ENCODE data around the gene CACNA1F. TPM values are rescaled to one million over a fixed set of nuclear protein-coding genes. Genes with fewer than 3 reads are reported as not detected.

CACNA1F gene
- total and polyA plus RNA-seq, 4 donors: 0.03 to 0.42 (median 0.22) TPM

DNA sequence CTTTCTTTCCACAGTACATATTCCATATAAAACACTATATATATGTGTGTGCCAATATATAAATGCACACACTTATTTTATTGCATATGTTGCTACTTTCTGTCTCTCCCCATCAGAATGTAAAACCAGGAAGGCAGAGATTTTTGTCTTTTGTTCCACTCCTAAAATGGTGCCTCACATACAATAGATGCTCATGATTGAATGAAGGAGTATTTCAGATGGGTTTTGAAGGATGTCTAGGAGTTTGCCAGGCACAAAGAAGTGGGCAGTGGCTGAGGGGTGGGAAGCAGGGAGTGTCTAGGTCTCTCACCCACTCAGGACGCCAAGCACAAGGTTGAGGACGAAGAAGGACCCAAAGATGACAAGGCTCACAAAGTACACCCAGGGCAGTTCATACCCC, 5.4 kb downstream of the CACNA1F start:
- Histone ChIP-seq H3K27ac (ENCODE audit: low read depth in 1 of 2, low read length in 2 of 2) (no peak overlapping the region), H3K36me3 (ENCODE audit: control insufficient read depth in 1 of 2, insufficient read depth in 2 of 2, low read length in 1 of 2) (no peaks in the 10 kb centered on the region), H3K4me1 (ENCODE audit: control insufficient read depth in 1 of 2, insufficient read depth in 2 of 2, low read length in 2 of 2) (no peaks in the 10 kb centered on the region), H3K27me3 (ENCODE audit: control insufficient read depth in 1 of 2, insufficient read depth in 2 of 2, low read length in 1 of 2) (no peaks in the 10 kb centered on the region), H3K9me3 (ENCODE audit: control insufficient read depth, low read length) (no peaks in the 10 kb centered on the region), H3K4me3 (ENCODE audit: low read length in 2 of 2) (no peak overlapping the region)
- no peak for DNase-seq
- 63 to 92% methylated on average over 2 of the region's 2 CpGs for WGBS, 2 donors
- intact Hi-C loops (cut with DNase I): no loop called here
- no peak for ATAC-seq (ENCODE audit: low FRiP score)

DNA sequence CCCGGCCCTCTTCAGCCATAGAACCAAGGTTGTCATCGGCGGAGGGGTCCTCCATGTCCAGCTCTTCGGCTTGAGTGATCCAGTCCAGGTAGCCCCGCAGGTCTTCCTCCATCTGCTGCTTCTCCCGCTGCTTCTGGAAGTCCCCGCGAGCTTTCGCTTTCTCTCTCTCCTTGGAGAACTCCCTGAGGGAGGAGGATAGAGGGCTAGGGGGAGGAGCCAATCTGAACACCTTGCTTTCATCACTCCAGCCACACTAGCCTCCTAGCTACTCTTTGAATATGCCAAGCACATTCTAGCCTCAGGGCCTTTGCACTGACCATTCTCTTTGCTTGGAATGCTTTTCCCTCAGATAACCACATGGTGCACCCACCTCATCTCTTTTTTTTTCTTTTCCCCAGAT, 6.2 kb downstream of the CACNA1F start:
- no peaks in the 10 kb centered on the region for H3K9me3 ChIP-seq (ENCODE audit: control insufficient read depth, low read length)
- no peaks in the 10 kb centered on the region for H3K27me3 ChIP-seq (ENCODE audit: control insufficient read depth in 1 of 2, insufficient read depth in 2 of 2, low read length in 1 of 2)
- no peaks in the 10 kb centered on the region for H3K4me1 ChIP-seq (ENCODE audit: control insufficient read depth in 1 of 2, insufficient read depth in 2 of 2, low read length in 2 of 2)
- intact Hi-C loops (cut with DNase I): no loop called here
- DNase-seq: no peak
- H3K4me3 ChIP-seq (ENCODE audit: low read length in 2 of 2): no peak overlapping the region
- no peaks in the 10 kb centered on the region for H3K36me3 ChIP-seq (ENCODE audit: control insufficient read depth in 1 of 2, insufficient read depth in 2 of 2, low read length in 1 of 2)
- no peak overlapping the region for H3K27ac ChIP-seq (ENCODE audit: low read depth in 1 of 2, low read length in 2 of 2)
- no peak for ATAC-seq (ENCODE audit: low FRiP score)
- WGBS, 2 donors: 85 to 92% methylated on average over 8 to 9 of the region's 9 CpGs

- no peak overlapping the region for H3K4me3 ChIP-seq (ENCODE audit: low read length in 2 of 2)
- no peaks in the 10 kb centered on the region for H3K27me3 ChIP-seq (ENCODE audit: control insufficient read depth in 1 of 2, insufficient read depth in 2 of 2, low read length in 1 of 2)
- no peak for ATAC-seq (ENCODE audit: low FRiP score)
- WGBS, 2 donors: 60 to 66% methylated on average over 11 to 14 of the region's 14 CpGs
- intact Hi-C loops (cut with DNase I): no loop called here
- no peaks in the 10 kb centered on the region for H3K4me1 ChIP-seq (ENCODE audit: control insufficient read depth in 1 of 2, insufficient read depth in 2 of 2, low read length in 2 of 2)
- no peaks in the 10 kb centered on the region for H3K9me3 ChIP-seq (ENCODE audit: control insufficient read depth, low read length)
- H3K36me3 ChIP-seq (ENCODE audit: control insufficient read depth in 1 of 2, insufficient read depth in 2 of 2, low read length in 1 of 2): no peaks in the 10 kb centered on the region
- no peak for DNase-seq
- H3K27ac ChIP-seq (ENCODE audit: low read depth in 1 of 2, low read length in 2 of 2): no peak overlapping the region
Measured at GRCh38 chrX:49225858-49226257, 7.3 kb downstream of the CACNA1F start.

DNA sequence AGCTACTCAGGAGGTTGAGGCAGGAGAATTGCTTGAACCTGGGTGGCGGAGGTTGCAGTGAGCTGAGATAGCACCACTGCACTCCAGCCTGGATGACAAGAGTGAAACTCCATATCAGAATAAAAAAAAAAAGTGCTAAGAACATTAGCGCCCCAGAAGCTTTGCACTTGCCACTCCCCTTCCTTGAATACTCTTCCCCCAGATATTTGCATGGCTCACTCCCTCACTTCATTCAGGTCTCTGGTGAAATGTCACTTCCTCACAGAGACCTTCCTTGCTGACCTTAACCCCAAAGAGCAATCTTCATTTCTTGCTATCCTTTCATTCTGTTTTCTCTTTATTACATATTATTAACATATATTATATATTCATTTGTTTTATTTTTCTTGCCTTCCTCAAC, 11.3 kb downstream of the CACNA1F start:
- intact Hi-C loops (cut with DNase I): no loop called here
- no peak for ATAC-seq (ENCODE audit: low FRiP score)
- WGBS, 2 donors: 75 to 77% methylated on average over 2 of the region's 2 CpGs

GRCh38 chrX:49220100-49220499, 13.0 kb downstream of the CACNA1F start:
- ATAC-seq (ENCODE audit: low FRiP score): no peak
- Histone ChIP-seq H3K4me3 (ENCODE audit: low read length in 2 of 2) (no peak overlapping the region), H3K27me3 (ENCODE audit: control insufficient read depth in 1 of 2, insufficient read depth in 2 of 2, low read length in 1 of 2) (no peaks in the 10 kb centered on the region), H3K27ac (ENCODE audit: low read depth in 1 of 2, low read length in 2 of 2) (no peak overlapping the region), H3K36me3 (ENCODE audit: control insufficient read depth in 1 of 2, insufficient read depth in 2 of 2, low read length in 1 of 2) (no peaks in the 10 kb centered on the region), H3K9me3 (ENCODE audit: control insufficient read depth, low read length) (no peaks in the 10 kb centered on the region), H3K4me1 (ENCODE audit: control insufficient read depth in 1 of 2, insufficient read depth in 2 of 2, low read length in 2 of 2) (no peaks in the 10 kb centered on the region)
- intact Hi-C loops (cut with DNase I): no loop called here
- no peak for DNase-seq

More for the DNA sequence above, 11.3 kb downstream of the CACNA1F start:
- Histone ChIP-seq H3K36me3 (ENCODE audit: control insufficient read depth in 1 of 2, insufficient read depth in 2 of 2, low read length in 1 of 2) (no peaks in the 10 kb centered on the region), H3K4me1 (ENCODE audit: control insufficient read depth in 1 of 2, insufficient read depth in 2 of 2, low read length in 2 of 2) (no peaks in the 10 kb centered on the region), H3K27me3 (ENCODE audit: control insufficient read depth in 1 of 2, insufficient read depth in 2 of 2, low read length in 1 of 2) (no peaks in the 10 kb centered on the region), H3K4me3 (ENCODE audit: low read length in 2 of 2) (no peak overlapping the region), H3K27ac (ENCODE audit: low read depth in 1 of 2, low read length in 2 of 2) (no peak overlapping the region), H3K9me3 (ENCODE audit: control insufficient read depth, low read length) (no peaks in the 10 kb centered on the region)
- no peak for DNase-seq

DNA sequence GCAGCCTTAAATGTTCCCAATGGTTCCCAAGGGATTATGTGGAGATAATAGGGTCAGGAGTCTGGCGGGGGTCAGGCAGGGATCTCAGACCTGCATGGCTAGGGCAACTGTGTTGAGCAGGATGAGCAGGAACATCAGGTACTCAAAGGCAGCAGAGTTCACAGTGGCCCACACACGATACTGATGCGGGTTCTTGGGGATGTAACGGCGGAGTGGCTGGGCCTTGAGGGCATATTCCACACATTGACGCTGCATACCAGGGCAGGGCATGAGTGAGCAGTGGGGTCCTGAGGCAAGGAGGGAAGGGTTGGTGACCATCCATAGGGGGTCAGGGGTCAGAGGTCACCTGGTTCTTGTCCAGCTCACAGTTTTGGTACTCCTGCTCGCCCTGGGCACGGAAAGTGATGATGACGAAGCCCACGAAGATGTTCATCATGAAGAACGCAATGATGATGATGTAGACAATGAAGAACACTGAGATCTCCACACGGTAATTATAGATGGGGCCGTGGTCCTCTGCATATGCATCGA, 18.1 kb downstream of the CACNA1F start:
- no peaks in the 10 kb centered on the region for H3K9me3 ChIP-seq (ENCODE audit: control insufficient read depth, low read length)
- DNase-seq (no peak), ATAC-seq (ENCODE audit: low FRiP score) (no peak)
- H3K27me3 ChIP-seq (ENCODE audit: control insufficient read depth in 1 of 2, insufficient read depth in 2 of 2, low read length in 1 of 2): no peaks in the 10 kb centered on the region
- no peak overlapping the region for H3K27ac ChIP-seq (ENCODE audit: low read depth in 1 of 2, low read length in 2 of 2)
- H3K4me1 ChIP-seq (ENCODE audit: control insufficient read depth in 1 of 2, insufficient read depth in 2 of 2, low read length in 2 of 2): no peaks in the 10 kb centered on the region
- no peaks in the 10 kb centered on the region for H3K36me3 ChIP-seq (ENCODE audit: control insufficient read depth in 1 of 2, insufficient read depth in 2 of 2, low read length in 1 of 2)
- no peak overlapping the region for H3K4me3 ChIP-seq (ENCODE audit: low read length in 2 of 2)
- WGBS, 2 donors: 79 to 87% methylated on average over 14 of the region's 14 CpGs
- intact Hi-C loops (cut with DNase I): no loop called here

DNA sequence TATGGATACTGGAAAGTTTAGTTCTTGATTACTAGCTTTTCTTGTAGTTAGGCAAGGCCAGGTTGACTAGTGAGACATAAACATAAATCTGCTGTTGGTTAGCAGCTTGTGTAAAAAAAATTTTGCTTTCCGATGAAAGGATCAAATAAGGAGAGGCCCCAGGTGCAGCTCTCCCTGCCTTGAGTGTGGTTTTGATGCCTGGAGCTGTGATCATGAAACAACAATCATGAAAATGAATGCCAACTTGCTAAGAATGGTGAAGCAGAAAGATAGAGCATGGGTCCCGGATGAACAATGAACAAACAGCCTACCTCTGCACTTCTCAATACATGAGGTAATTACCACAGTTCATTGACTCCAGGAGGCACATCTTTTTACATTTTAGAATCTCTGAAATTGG, 18.7 kb downstream of the CACNA1F start:
- WGBS, 2 donors: 79 to 86% methylated on average over 2 of the region's 2 CpGs
- Histone ChIP-seq H3K27me3 (ENCODE audit: control insufficient read depth in 1 of 2, insufficient read depth in 2 of 2, low read length in 1 of 2) (no peaks in the 10 kb centered on the region), H3K4me3 (ENCODE audit: low read length in 2 of 2) (no peak overlapping the region), H3K27ac (ENCODE audit: low read depth in 1 of 2, low read length in 2 of 2) (no peak overlapping the region), H3K4me1 (ENCODE audit: control insufficient read depth in 1 of 2, insufficient read depth in 2 of 2, low read length in 2 of 2) (no peaks in the 10 kb centered on the region), H3K36me3 (ENCODE audit: control insufficient read depth in 1 of 2, insufficient read depth in 2 of 2, low read length in 1 of 2) (no peaks in the 10 kb centered on the region), H3K9me3 (ENCODE audit: control insufficient read depth, low read length) (no peaks in the 10 kb centered on the region)
- intact Hi-C loops (cut with DNase I): no loop called here
- DNase-seq (no peak), ATAC-seq (ENCODE audit: low FRiP score) (no peak)

DNA sequence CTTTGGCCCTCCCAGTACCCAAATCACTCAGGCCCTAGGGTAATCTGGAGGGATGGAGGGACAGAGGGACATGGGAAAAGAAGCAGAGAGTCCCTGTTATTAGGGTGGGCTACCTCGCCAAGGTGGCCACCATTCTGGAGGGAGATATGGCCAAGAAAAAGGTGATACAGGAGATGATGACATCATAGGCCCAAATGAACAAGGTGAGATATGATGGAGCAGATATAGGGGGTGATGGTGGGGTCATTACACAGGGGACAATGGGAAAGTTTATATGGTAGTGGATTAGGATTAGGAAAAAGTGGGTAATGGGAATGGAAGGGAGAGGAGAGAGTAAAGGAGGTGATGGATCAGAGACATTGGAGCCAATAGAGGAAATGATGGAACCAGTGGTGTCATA, 20.3 kb downstream of the CACNA1F start:
- no peaks in the 10 kb centered on the region for H3K4me1 ChIP-seq (ENCODE audit: control insufficient read depth in 1 of 2, insufficient read depth in 2 of 2, low read length in 2 of 2)
- H3K27me3 ChIP-seq (ENCODE audit: control insufficient read depth in 1 of 2, insufficient read depth in 2 of 2, low read length in 1 of 2): no peaks in the 10 kb centered on the region
- no peak overlapping the region for H3K27ac ChIP-seq (ENCODE audit: low read depth in 1 of 2, low read length in 2 of 2)
- H3K9me3 ChIP-seq (ENCODE audit: control insufficient read depth, low read length): no peaks in the 10 kb centered on the region
- H3K4me3 ChIP-seq (ENCODE audit: low read length in 2 of 2): no peak overlapping the region
- intact Hi-C loops (cut with DNase I): no loop called here
- no peaks in the 10 kb centered on the region for H3K36me3 ChIP-seq (ENCODE audit: control insufficient read depth in 1 of 2, insufficient read depth in 2 of 2, low read length in 1 of 2)
- ATAC-seq (ENCODE audit: low FRiP score): no peak
- no peak for DNase-seq
- WGBS, 2 donors: 53 to 72% methylated on average over 1 of the region's 1 CpG

DNA sequence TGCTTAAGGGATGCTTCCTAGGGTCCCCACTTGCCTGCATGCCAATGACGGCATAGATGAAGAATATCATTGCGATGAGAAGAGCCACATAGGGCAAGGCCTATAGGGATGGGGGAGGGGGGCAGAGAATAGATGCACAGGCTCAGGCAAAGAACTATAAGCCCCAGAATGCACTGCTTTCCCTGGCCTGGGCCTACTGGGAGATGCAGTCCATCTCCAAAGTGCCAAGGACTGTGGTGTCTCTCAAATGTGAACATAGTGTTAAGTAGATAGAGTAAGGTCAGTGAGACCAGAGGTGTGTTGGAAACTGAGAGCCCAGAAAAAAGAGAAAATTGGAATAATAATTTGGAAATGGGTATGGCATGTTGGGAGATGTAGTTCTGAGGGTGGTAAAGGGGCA, 20.9 kb downstream of the CACNA1F start:
- Histone ChIP-seq H3K27me3 (ENCODE audit: control insufficient read depth in 1 of 2, insufficient read depth in 2 of 2, low read length in 1 of 2) (no peaks in the 10 kb centered on the region), H3K4me1 (ENCODE audit: control insufficient read depth in 1 of 2, insufficient read depth in 2 of 2, low read length in 2 of 2) (no peaks in the 10 kb centered on the region), H3K36me3 (ENCODE audit: control insufficient read depth in 1 of 2, insufficient read depth in 2 of 2, low read length in 1 of 2) (no peaks in the 10 kb centered on the region), H3K4me3 (ENCODE audit: low read length in 2 of 2) (no peak overlapping the region), H3K9me3 (ENCODE audit: control insufficient read depth, low read length) (no peaks in the 10 kb centered on the region), H3K27ac (ENCODE audit: low read depth in 1 of 2, low read length in 2 of 2) (no peak overlapping the region)
- no peak for DNase-seq
- WGBS, 2 donors: 58 to 81% methylated on average over 2 of the region's 2 CpGs
- no peak for ATAC-seq (ENCODE audit: low FRiP score)
- intact Hi-C loops (cut with DNase I): no loop called here

All from aorta (tissue), 5 donors.